ENCODE data around the gene PDCL3. TPM values are rescaled to one million over a fixed set of nuclear protein-coding genes. Genes with fewer than 3 reads are reported as not detected.

The PDCL3 gene
- total and polyA plus RNA-seq, 2 experiments from 2014 or later: 28.1 to 72.4 TPM

GRCh38 chr2:100535855-100536254 is 26.9 kb upstream of the PDCL3 start:
- DNase-seq (ENCODE audit: low spot score) (no peak), ATAC-seq (no peak)
- H4K20me1 ChIP-seq (replicated peaks; ENCODE audit: insufficient read depth): no peaks in the 10 kb centered on the region
- H3K9me3 Mint-ChIP-seq: peaks cover 8% of the 10 kb centered on the region; the same call in 1 of the 3 replicates
- TF ChIP-seq ZNF331 (CRISPR knock-in tag; IDR thresholded peaks at IDR 0.05; ENCODE audit: low read depth) (no peak), ZNF114 (CRISPR knock-in tag; IDR thresholded peaks at IDR 0.05) (no peak), POLR2AphosphoS5 (IDR thresholded peaks at IDR 0.05; ENCODE audit: low read depth) (no peak), EZH2phosphoT487 (IDR thresholded peaks at IDR 0.05; ENCODE audit: unreplicated experiment) (no peak), CTCF (conservative IDR thresholded peaks at IDR 0.05; ENCODE audit: low read depth in 2 of 2) (no peak), EZH2 (IDR thresholded peaks at IDR 0.05; ENCODE audit: low read depth, unreplicated experiment) (no peak), CREB1 (CRISPR knock-in tag; IDR thresholded peaks at IDR 0.05; ENCODE audit: low read depth) (no peak), REST (IDR thresholded peaks at IDR 0.05; ENCODE audit: unreplicated experiment) (no peak), STAT1 (IDR thresholded peaks at IDR 0.05; ENCODE audit: unreplicated experiment) (no peak), NANOG (IDR thresholded peaks at IDR 0.05; ENCODE audit: borderline replicate concordance) (no peak), JUNB (IDR thresholded peaks at IDR 0.05; ENCODE audit: unreplicated experiment) (no peak), ZNF462 (CRISPR knock-in tag; IDR thresholded peaks at IDR 0.05) (no peak), ETS1 (IDR thresholded peaks at IDR 0.05) (no peak)
- H3K4me1 ChIP-seq (ENCODE audit: insufficient read depth): no peaks in the 10 kb centered on the region
- peaks cover 2% of the 10 kb centered on the region; the same call in 1 of the 3 replicates for H3K4me1 Mint-ChIP-seq
- no peak overlapping the region for H3K4me3 ChIP-seq
- H3K27ac Mint-ChIP-seq: no peak overlapping the region
- no peak overlapping the region for H3K4me3 Mint-ChIP-seq
- no peak overlapping the region for H3K4me2 ChIP-seq
- no peak overlapping the region; the same call in 1 of the 2 replicates for H2AFZ ChIP-seq
- no peaks in the 10 kb centered on the region for H3F3A ChIP-seq (replicated peaks; ENCODE audit: low read depth)
- H3K36me3 Mint-ChIP-seq (ENCODE audit: low read depth): peaks cover 3% of the 10 kb centered on the region; the same call in 1 of the 3 replicates
- H3K9me2 ChIP-seq (ENCODE audit: insufficient read depth): peaks cover 5% of the 10 kb centered on the region; the same call in 1 of the 2 replicates
- H3K36me3 ChIP-seq (ENCODE audit: insufficient read depth): no peaks in the 10 kb centered on the region
- peaks cover 1% of the 10 kb centered on the region for H3K27me3 Mint-ChIP-seq (ENCODE audit: insufficient read depth, low read depth, poor library complexity)
- no peaks in the 10 kb centered on the region for H3K27me3 ChIP-seq (ENCODE audit: insufficient read depth)
- no peak overlapping the region for H3K27ac ChIP-seq (ENCODE audit: low read depth)
- no peaks in the 10 kb centered on the region for H3K79me2 ChIP-seq (replicated peaks; ENCODE audit: insufficient read depth)
